ENCODE results near the gene MYOM3.

Gene MYOM3

GRCh38 chr1:24123611-24124010 is 11.7 kb upstream of the MYOM3 start:
- no peaks in the 10 kb centered on the region for H3K27me3 ChIP-seq (ENCODE audit: control insufficient read depth, insufficient read depth, low read length)
- no peak overlapping the region for H3K27ac ChIP-seq (ENCODE audit: low read depth, low read length)
- H3K4me3 ChIP-seq (ENCODE audit: low read depth, low read length), result no peak overlapping the region
- no peak overlapping the region for H3K9ac ChIP-seq (ENCODE audit: low read depth, low read length)
- H3K9me3 ChIP-seq (ENCODE audit: control insufficient read depth, insufficient read depth, low read length), result no peaks in the 10 kb centered on the region
- H3K4me1 ChIP-seq (ENCODE audit: control insufficient read depth, insufficient read depth, low read length), result no peaks in the 10 kb centered on the region; the same call in 1 of the 2 replicates
- no peaks in the 10 kb centered on the region for H3K36me3 ChIP-seq (ENCODE audit: control insufficient read depth, insufficient read depth, low read length)

- Histone ChIP-seq H3K36me3 (ENCODE audit: control insufficient read depth, insufficient read depth, low read length) (no peaks in the 10 kb centered on the region), H3K9ac (ENCODE audit: low read depth, low read length) (no peak overlapping the region), H3K4me3 (ENCODE audit: low read depth, low read length) (no peak overlapping the region), H3K27me3 (ENCODE audit: control insufficient read depth, insufficient read depth, low read length) (no peaks in the 10 kb centered on the region), H3K4me1 (ENCODE audit: control insufficient read depth, insufficient read depth, low read length) (no peaks in the 10 kb centered on the region; the same call in 1 of the 2 replicates), H3K27ac (ENCODE audit: low read depth, low read length) (no peak overlapping the region), H3K9me3 (ENCODE audit: control insufficient read depth, insufficient read depth, low read length) (no peaks in the 10 kb centered on the region)
These were observed 10.8 kb upstream of the MYOM3 start for GRCh38 chr1:24122776-24123175.

- Histone ChIP-seq H3K27me3 (ENCODE audit: control insufficient read depth, insufficient read depth, low read length) (no peaks in the 10 kb centered on the region), H3K9ac (ENCODE audit: low read depth, low read length) (no peak overlapping the region), H3K4me3 (ENCODE audit: low read depth, low read length) (no peak overlapping the region), H3K4me1 (ENCODE audit: control insufficient read depth, insufficient read depth, low read length) (no peaks in the 10 kb centered on the region; the same call in 1 of the 2 replicates), H3K36me3 (ENCODE audit: control insufficient read depth, insufficient read depth, low read length) (no peaks in the 10 kb centered on the region), H3K27ac (ENCODE audit: low read depth, low read length) (no peak overlapping the region), H3K9me3 (ENCODE audit: control insufficient read depth, insufficient read depth, low read length) (no peaks in the 10 kb centered on the region)
These were observed 9.5 kb upstream of the MYOM3 start for GRCh38 chr1:24121406-24121805.

- Histone ChIP-seq H3K9me3 (ENCODE audit: control insufficient read depth, insufficient read depth, low read length) (no peaks in the 10 kb centered on the region), H3K27me3 (ENCODE audit: control insufficient read depth, insufficient read depth, low read length) (no peaks in the 10 kb centered on the region), H3K36me3 (ENCODE audit: control insufficient read depth, insufficient read depth, low read length) (no peaks in the 10 kb centered on the region), H3K27ac (ENCODE audit: low read depth, low read length) (no peak overlapping the region), H3K4me3 (ENCODE audit: low read depth, low read length) (no peak overlapping the region), H3K9ac (ENCODE audit: low read depth, low read length) (no peak overlapping the region), H3K4me1 (ENCODE audit: control insufficient read depth, insufficient read depth, low read length) (no peaks in the 10 kb centered on the region; the same call in 1 of the 2 replicates)
These were observed 9.0 kb upstream of the MYOM3 start for GRCh38 chr1:24120965-24121364.

- H3K27me3 ChIP-seq (ENCODE audit: control insufficient read depth, insufficient read depth, low read length), result no peaks in the 10 kb centered on the region
- no peaks in the 10 kb centered on the region; the same call in 1 of the 2 replicates for H3K4me1 ChIP-seq (ENCODE audit: control insufficient read depth, insufficient read depth, low read length)
- H3K27ac ChIP-seq (ENCODE audit: low read depth, low read length), result no peak overlapping the region
- no peak overlapping the region for H3K9ac ChIP-seq (ENCODE audit: low read depth, low read length)
- no peaks in the 10 kb centered on the region for H3K9me3 ChIP-seq (ENCODE audit: control insufficient read depth, insufficient read depth, low read length)
- no peaks in the 10 kb centered on the region for H3K36me3 ChIP-seq (ENCODE audit: control insufficient read depth, insufficient read depth, low read length)
- H3K4me3 ChIP-seq (ENCODE audit: low read depth, low read length), result no peak overlapping the region
These were observed 8.2 kb upstream of the MYOM3 start for GRCh38 chr1:24119859-24120756.

DNA sequence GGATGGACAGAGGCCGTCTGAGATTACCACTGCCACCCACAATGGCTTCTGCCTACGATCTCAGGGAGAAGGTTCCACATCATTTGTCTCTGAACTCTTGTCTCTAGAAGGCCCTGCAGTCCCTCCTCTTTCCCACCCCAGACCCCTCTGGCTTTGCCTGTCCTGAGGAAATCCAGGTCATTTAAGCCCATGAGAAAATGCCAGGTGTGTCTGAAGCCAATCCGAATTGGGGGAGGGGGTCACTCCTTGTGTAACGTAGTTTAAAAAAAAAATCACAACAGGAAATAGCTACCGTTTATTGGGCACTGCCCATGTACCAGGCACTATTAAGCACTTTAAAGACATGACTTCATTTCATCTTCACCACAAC is 7.5 kb upstream of the MYOM3 start:
- no peaks in the 10 kb centered on the region for H3K9me3 ChIP-seq (ENCODE audit: control insufficient read depth, insufficient read depth, low read length)
- H3K27ac ChIP-seq (ENCODE audit: low read depth, low read length), result no peak overlapping the region
- H3K36me3 ChIP-seq (ENCODE audit: control insufficient read depth, insufficient read depth, low read length), result no peaks in the 10 kb centered on the region
- peaks cover 4% of the 10 kb centered on the region; the same call in 1 of the 2 replicates for H3K4me1 ChIP-seq (ENCODE audit: control insufficient read depth, insufficient read depth, low read length)
- no peak overlapping the region for H3K4me3 ChIP-seq (ENCODE audit: low read depth, low read length)
- H3K27me3 ChIP-seq (ENCODE audit: control insufficient read depth, insufficient read depth, low read length), result no peaks in the 10 kb centered on the region
- no peak overlapping the region for H3K9ac ChIP-seq (ENCODE audit: low read depth, low read length)

DNA sequence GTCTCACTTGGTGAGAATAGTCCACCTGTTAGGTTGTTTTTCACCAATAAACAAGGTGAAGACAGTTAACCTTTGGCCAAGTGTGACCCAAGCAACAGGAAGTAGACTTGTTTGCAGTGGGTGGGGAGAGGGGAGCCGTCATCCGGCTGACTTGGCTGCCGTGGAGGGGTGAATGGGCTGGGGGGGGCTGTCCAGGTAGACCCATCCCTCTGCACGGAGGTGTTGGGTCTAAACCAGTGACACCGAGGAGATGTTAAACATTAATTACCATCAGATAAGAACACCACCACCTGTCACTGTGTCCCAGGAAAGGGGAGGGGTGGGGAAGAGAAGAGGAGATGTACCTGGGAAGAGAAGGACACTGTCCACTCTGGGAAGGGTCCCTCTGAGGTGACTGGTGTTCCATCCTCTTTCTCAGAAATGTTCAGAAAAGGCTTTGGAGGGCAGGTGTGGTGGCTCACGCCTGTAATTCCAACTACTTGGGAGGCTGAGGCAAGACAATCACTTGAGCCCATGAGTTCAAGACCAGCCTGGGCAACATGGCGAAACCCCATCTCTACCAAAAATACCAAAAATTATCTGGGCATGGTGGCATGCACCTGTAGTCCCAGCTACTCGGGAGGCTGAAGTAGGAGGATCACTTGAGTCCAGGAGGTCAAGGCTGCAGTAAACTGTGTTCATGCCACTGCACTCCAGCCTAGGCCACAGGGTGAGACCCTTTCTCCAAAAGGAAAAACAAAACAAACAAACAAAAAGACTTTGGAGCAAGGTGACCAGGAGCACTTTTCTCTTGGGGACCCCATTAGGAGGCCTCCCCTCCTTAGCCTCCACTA is 6.7 kb upstream of the MYOM3 start:
- Histone ChIP-seq H3K4me3 (ENCODE audit: low read depth, low read length) (no peak overlapping the region), H3K9ac (ENCODE audit: low read depth, low read length) (no peak overlapping the region), H3K9me3 (ENCODE audit: control insufficient read depth, insufficient read depth, low read length) (no peaks in the 10 kb centered on the region), H3K27ac (ENCODE audit: low read depth, low read length) (no peak overlapping the region), H3K36me3 (ENCODE audit: control insufficient read depth, insufficient read depth, low read length) (no peaks in the 10 kb centered on the region), H3K4me1 (ENCODE audit: control insufficient read depth, insufficient read depth, low read length) (peaks cover 4% of the 10 kb centered on the region; the same call in 1 of the 2 replicates), H3K27me3 (ENCODE audit: control insufficient read depth, insufficient read depth, low read length) (no peaks in the 10 kb centered on the region)

DNA sequence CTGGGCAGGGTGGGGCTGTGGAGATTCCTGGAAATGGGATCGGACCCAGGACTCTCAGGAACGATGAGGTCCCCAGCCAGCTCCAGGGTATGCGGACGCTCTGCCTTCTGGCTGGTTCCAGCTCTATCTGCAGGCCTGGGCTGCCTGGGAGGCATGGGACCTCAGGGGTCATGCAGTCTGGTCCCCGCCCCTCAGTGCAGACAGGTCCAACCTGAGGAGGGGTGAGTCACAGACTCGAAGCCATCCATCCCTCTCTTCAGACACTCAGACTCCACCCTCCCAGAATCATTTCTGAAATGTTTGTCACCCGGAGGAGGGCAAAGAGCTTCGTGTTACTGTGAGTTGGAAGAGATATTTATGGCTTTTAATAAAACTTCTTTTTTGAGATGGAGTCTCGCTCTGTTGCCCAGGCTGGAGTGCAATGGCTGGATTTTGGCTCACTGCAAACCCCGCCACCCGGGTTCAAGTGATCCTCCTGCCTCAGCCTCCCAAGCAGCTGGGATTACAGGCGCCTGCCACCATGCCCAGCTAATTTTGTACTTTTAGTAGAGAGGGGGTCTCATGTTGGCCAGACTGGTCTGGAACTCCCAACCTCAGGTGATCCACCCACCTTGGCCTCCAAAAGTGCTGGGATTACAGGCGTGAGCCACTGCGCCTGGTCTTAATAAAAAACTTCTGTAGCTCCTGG is 5.9 kb upstream of the MYOM3 start:
- no peaks in the 10 kb centered on the region for H3K36me3 ChIP-seq (ENCODE audit: control insufficient read depth, insufficient read depth, low read length)
- H3K9ac ChIP-seq (ENCODE audit: low read depth, low read length), result no peak overlapping the region
- H3K27ac ChIP-seq (ENCODE audit: low read depth, low read length), result no peak overlapping the region
- peaks cover 4% of the 10 kb centered on the region; the same call in 1 of the 2 replicates for H3K4me1 ChIP-seq (ENCODE audit: control insufficient read depth, insufficient read depth, low read length)
- no peaks in the 10 kb centered on the region for H3K9me3 ChIP-seq (ENCODE audit: control insufficient read depth, insufficient read depth, low read length)
- no peaks in the 10 kb centered on the region for H3K27me3 ChIP-seq (ENCODE audit: control insufficient read depth, insufficient read depth, low read length)
- H3K4me3 ChIP-seq (ENCODE audit: low read depth, low read length), result no peak overlapping the region

DNA sequence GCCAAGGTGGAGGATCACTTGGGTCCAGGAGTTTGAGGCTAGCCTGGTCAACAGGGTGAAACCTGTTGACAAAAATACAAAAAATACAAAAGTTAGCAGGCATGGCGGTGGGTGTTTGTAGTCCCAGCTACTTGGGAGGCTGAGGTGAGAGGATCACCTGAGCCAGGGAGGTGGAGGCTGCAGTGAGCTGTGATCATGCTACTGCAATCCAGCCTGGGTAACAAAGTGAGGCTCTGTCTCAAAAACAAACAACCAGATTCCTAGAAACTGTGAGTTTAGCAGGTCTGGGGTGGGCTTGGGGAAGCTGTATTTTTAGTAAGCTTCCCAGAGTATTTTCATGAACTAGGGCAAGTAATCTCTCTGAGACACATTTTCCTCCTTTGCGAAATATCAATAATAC is 5.2 kb upstream of the MYOM3 start:
- H3K4me3 ChIP-seq (ENCODE audit: low read depth, low read length), result no peak overlapping the region
- H3K36me3 ChIP-seq (ENCODE audit: control insufficient read depth, insufficient read depth, low read length), result no peaks in the 10 kb centered on the region
- no peaks in the 10 kb centered on the region for H3K27me3 ChIP-seq (ENCODE audit: control insufficient read depth, insufficient read depth, low read length)
- no peak overlapping the region for H3K27ac ChIP-seq (ENCODE audit: low read depth, low read length)
- no peak overlapping the region for H3K9ac ChIP-seq (ENCODE audit: low read depth, low read length)
- no peaks in the 10 kb centered on the region for H3K9me3 ChIP-seq (ENCODE audit: control insufficient read depth, insufficient read depth, low read length)
- H3K4me1 ChIP-seq (ENCODE audit: control insufficient read depth, insufficient read depth, low read length), result peaks cover 8% of the 10 kb centered on the region; the same call in 1 of the 2 replicates

DNA sequence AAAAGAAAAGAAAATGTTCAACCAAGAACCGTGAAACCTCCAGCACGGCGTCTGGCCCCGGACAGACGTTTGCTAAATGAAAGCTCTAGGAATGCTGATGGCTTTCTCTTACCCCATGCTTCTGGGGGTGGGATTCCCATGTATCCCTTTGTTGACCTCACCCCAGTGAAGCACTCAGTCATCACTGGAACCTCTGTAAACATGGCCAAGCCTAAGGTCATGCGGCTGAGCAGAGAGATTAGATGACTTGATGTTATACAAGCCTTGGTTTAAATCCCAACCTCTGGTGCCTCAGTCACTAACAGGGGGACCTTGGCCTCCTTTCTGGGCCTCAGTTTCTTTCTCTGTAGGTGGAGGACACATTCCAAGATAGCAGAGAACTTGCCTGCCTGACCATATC is 2.8 kb upstream of the MYOM3 start:
- Histone ChIP-seq H3K4me1 (ENCODE audit: control insufficient read depth, insufficient read depth, low read length) (peaks cover 12% of the 10 kb centered on the region; the same call in 1 of the 2 replicates), H3K9me3 (ENCODE audit: control insufficient read depth, insufficient read depth, low read length) (no peaks in the 10 kb centered on the region), H3K4me3 (ENCODE audit: low read depth, low read length) (no peak overlapping the region), H3K36me3 (ENCODE audit: control insufficient read depth, insufficient read depth, low read length) (no peaks in the 10 kb centered on the region), H3K27me3 (ENCODE audit: control insufficient read depth, insufficient read depth, low read length) (no peaks in the 10 kb centered on the region), H3K9ac (ENCODE audit: low read depth, low read length) (no peak overlapping the region), H3K27ac (ENCODE audit: low read depth, low read length) (no peak overlapping the region)

All from HUES48 (cell line).